K562 (cell line): ENCODE measurements around the gene TSSK2. TPM values are rescaled to one million over a fixed set of nuclear protein-coding genes. Genes with fewer than 3 reads are reported as not detected.

Experiments
- ILK ChIP-seq: fragments of 450-650 bp; IDR thresholded peaks from 2 replicates; pipeline ENCODE4 v1.6.1; 2016; ENCODE audit warnings: missing genetic modification characterization, low read depth, mild to moderate bottlenecking, missing compliant biosample characterization, moderate library complexity, borderline replicate concordance
- ZFP91 ChIP-seq: sonication (generic); formaldehyde crosslinking; IDR thresholded peaks from 2 replicates; pipeline ENCODE4 v1.8.0; 2022; ENCODE audit warnings: mild to moderate bottlenecking, missing genetic modification reagents
- ZNF668 ChIP-seq: fragments of 250-450 bp; sonication (Bioruptor Pico); IDR thresholded peaks from 2 replicates; pipeline ENCODE4 v1.8.0; 2022; ENCODE audit warnings: mild to moderate bottlenecking, inconsistent platforms
- polyA plus RNA-seq, 8 experiments: library from polyadenylated mRNA; depleted of rRNA in 4 of 8; stranded (reverse) in 5 of 8; unstranded in 3 of 8; fragments of >200 nt; fragmentation: Nextera tagmentation in 2 of 8; fragmentation: Illumina TruSeq in 1 of 8; extraction: Ambion mirVana in 2 of 8; extraction: Trizol in 1 of 8; gene quantifications; 2 replicates each; pipeline versions ENCODE4 v1.2.1 to v1.2.3, GENCODE V29; 2011 to 2014; ENCODE audit warnings: inconsistent platforms in 1 of 8, missing spikeins in 1 of 8
- total RNA-seq, 7 experiments: library from RNA; depleted of rRNA in 6 of 7; stranded (reverse); fragments of >200 nt in 6 of 7; fragmentation: Illumina TruSeq in 2 of 7; extraction: Trizol in 2 of 7; gene quantifications; 2 replicates each; pipeline versions ENCODE4 v1.2.1 to v1.2.3, GENCODE V29; 2011 to 2021; ENCODE audit warnings: low replicate concordance in 1 of 7
- TF ChIP-seq, protein P1 (sequence below): fragments of 450-650 bp; formaldehyde crosslinking; IDR thresholded peaks from 2 replicates; pipeline ENCODE4 v1.4.0; 2022; ENCODE audit warnings: missing genetic modification characterization
- TF ChIP-seq, protein P2 (sequence below): fragments of 250-450 bp; sonication (Bioruptor Pico); IDR thresholded peaks from 2 replicates; pipeline ENCODE4 v1.4.0; 2020
- TF ChIP-seq, protein P3 (sequence below): fragments of 450-650 bp; formaldehyde crosslinking; IDR thresholded peaks from 2 replicates; pipeline ENCODE4 v1.4.0; 2022; ENCODE audit warnings: missing genetic modification characterization

The TSSK2 gene
- total and polyA plus RNA-seq, 9 of the 15 experiments (the other 6 are each of a cell fraction or from before 2014, with no cell fraction given), result 0.04 TPM; not detected in 8

GRCh38 chr22:19121631-19122142 lies 9.4 kb upstream of the TSSK2 start (continued):
- TF ChIP-seq, protein P1, sequence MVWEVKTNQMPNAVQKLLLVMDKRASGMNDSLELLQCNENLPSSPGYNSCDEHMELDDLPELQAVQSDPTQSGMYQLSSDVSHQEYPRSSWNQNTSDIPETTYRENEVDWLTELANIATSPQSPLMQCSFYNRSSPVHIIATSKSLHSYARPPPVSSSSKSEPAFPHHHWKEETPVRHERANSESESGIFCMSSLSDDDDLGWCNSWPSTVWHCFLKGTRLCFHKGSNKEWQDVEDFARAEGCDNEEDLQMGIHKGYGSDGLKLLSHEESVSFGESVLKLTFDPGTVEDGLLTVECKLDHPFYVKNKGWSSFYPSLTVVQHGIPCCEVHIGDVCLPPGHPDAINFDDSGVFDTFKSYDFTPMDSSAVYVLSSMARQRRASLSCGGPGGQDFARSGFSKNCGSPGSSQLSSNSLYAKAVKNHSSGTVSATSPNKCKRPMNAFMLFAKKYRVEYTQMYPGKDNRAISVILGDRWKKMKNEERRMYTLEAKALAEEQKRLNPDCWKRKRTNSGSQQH (CRISPR knock-in tag), result 0 out of 2 replicates have a peak, but pooled peaks have one; percentile 43
- TF ChIP-seq, protein P2, sequence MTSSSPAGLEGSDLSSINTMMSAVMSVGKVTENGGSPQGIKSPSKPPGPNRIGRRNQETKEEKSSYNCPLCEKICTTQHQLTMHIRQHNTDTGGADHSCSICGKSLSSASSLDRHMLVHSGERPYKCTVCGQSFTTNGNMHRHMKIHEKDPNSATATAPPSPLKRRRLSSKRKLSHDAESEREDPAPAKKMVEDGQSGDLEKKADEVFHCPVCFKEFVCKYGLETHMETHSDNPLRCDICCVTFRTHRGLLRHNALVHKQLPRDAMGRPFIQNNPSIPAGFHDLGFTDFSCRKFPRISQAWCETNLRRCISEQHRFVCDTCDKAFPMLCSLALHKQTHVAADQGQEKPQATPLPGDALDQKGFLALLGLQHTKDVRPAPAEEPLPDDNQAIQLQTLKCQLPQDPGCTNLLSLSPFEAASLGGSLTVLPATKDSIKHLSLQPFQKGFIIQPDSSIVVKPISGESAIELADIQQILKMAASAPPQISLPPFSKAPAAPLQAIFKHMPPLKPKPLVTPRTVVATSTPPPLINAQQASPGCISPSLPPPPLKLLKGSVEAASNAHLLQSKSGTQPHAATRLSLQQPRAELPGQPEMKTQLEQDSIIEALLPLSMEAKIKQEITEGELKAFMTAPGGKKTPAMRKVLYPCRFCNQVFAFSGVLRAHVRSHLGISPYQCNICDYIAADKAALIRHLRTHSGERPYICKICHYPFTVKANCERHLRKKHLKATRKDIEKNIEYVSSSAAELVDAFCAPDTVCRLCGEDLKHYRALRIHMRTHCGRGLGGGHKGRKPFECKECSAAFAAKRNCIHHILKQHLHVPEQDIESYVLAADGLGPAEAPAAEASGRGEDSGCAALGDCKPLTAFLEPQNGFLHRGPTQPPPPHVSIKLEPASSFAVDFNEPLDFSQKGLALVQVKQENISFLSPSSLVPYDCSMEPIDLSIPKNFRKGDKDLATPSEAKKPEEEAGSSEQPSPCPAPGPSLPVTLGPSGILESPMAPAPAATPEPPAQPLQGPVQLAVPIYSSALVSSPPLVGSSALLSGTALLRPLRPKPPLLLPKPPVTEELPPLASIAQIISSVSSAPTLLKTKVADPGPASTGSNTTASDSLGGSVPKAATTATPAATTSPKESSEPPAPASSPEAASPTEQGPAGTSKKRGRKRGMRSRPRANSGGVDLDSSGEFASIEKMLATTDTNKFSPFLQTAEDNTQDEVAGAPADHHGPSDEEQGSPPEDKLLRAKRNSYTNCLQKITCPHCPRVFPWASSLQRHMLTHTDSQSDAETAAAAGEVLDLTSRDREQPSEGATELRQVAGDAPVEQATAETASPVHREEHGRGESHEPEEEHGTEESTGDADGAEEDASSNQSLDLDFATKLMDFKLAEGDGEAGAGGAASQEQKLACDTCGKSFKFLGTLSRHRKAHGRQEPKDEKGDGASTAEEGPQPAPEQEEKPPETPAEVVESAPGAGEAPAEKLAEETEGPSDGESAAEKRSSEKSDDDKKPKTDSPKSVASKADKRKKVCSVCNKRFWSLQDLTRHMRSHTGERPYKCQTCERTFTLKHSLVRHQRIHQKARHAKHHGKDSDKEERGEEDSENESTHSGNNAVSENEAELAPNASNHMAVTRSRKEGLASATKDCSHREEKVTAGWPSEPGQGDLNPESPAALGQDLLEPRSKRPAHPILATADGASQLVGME, result no peak
- TF ChIP-seq ILK (tag) (no peak), ZNF668 (CRISPR knock-in tag) (peak; percentile 73; the same call in 1 of the 2 replicates), ZFP91 (CRISPR knock-in tag) (no peak)
- TF ChIP-seq, protein P3, sequence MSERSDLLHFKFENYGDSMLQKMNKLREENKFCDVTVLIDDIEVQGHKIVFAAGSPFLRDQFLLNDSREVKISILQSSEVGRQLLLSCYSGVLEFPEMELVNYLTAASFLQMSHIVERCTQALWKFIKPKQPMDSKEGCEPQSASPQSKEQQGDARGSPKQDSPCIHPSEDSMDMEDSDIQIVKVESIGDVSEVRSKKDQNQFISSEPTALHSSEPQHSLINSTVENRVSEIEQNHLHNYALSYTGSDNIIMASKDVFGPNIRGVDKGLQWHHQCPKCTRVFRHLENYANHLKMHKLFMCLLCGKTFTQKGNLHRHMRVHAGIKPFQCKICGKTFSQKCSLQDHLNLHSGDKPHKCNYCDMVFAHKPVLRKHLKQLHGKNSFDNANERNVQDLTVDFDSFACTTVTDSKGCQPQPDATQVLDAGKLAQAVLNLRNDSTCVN (CRISPR knock-in tag), result peak; percentile 9; the same call in 1 of the 2 replicates
- TF ChIP-seq, all 486 proteins: peak for 79
